ENCODE results near the gene FOXL1. TPM values are rescaled to one million over a fixed set of nuclear protein-coding genes. Genes with fewer than 3 reads are reported as not detected.

FOXL1 gene
- total RNA-seq, 1 experiment from 2014 or later = 9.3 TPM

- intact Hi-C loops (cut with micrococcal nuclease; ENCODE audit: unreplicated experiment) = no loop called here
- DNase-seq (ENCODE audit: low read depth, low spot score) = no peak
- BruUV-seq (replicated peaks) = no TSS peak
- no peaks in the 10 kb centered on the region for H3K36me3 ChIP-seq (ENCODE audit: control insufficient read depth, insufficient read depth, low read length)
- ATAC-seq = no peak
- TF ChIP-seq POLR2AphosphoS5 (IDR thresholded peaks at IDR 0.05; ENCODE audit: low read depth, low read length) (no peak), CTCF (IDR thresholded peaks at IDR 0.05) (no peak), REST (IDR thresholded peaks at IDR 0.05; ENCODE audit: insufficient read depth in 1 of 2, low read depth in 2 of 2, low read length in 1 of 2) (no peak), TCF7L2 (IDR thresholded peaks at IDR 0.05; ENCODE audit: low read depth, low read length) (no peak), SIN3A (IDR thresholded peaks at IDR 0.05; ENCODE audit: borderline replicate concordance, insufficient read depth, low read depth, low read length) (no peak)
- H3K9me3 ChIP-seq (ENCODE audit: control insufficient read depth, insufficient read depth, low read depth, low read length) = no peaks in the 10 kb centered on the region
- H3K4me1 ChIP-seq (ENCODE audit: control insufficient read depth, insufficient read depth, low read length) = no peaks in the 10 kb centered on the region
- H3K27me3 ChIP-seq (ENCODE audit: control insufficient read depth, insufficient read depth, low read length) = no peaks in the 10 kb centered on the region
- ChIA-PET CTCF (no interaction called here), POLR2A (no interaction called here)
- no peak overlapping the region for H3K4me3 ChIP-seq (ENCODE audit: low read depth in 2 of 2, low read length in 2 of 2)
- in situ Hi-C loops (cut with HindIII; ENCODE audit: low pct_unique_long_range_greater_than_20kb, low sequenced_read_pairs) = no loop called here
- H3K27ac ChIP-seq (ENCODE audit: low read length) = no peak overlapping the region
These were observed 36.8 kb upstream of the FOXL1 start for GRCh38 chr16:86541560-86541959.

GRCh38 chr16:86542756-86543750 is 35.3 kb upstream of the FOXL1 start:
- H3K27ac ChIP-seq (ENCODE audit: low read length) = no peak overlapping the region
- no peak for ATAC-seq
- TF ChIP-seq POLR2AphosphoS5 (IDR thresholded peaks at IDR 0.05; ENCODE audit: low read depth, low read length) (no peak), REST (IDR thresholded peaks at IDR 0.05; ENCODE audit: insufficient read depth in 1 of 2, low read depth in 2 of 2, low read length in 1 of 2) (no peak), TCF7L2 (IDR thresholded peaks at IDR 0.05; ENCODE audit: low read depth, low read length) (no peak), CTCF (IDR thresholded peaks at IDR 0.05) (no peak), SIN3A (IDR thresholded peaks at IDR 0.05; ENCODE audit: borderline replicate concordance, insufficient read depth, low read depth, low read length) (no peak)
- in situ Hi-C loops (cut with HindIII; ENCODE audit: low pct_unique_long_range_greater_than_20kb, low sequenced_read_pairs) (no loop called here), intact Hi-C loops (cut with micrococcal nuclease; ENCODE audit: unreplicated experiment) (no loop called here)
- H3K36me3 ChIP-seq (ENCODE audit: control insufficient read depth, insufficient read depth, low read length) = no peaks in the 10 kb centered on the region
- ChIA-PET POLR2A (no interaction called here), CTCF (no interaction called here)
- no peaks in the 10 kb centered on the region for H3K4me1 ChIP-seq (ENCODE audit: control insufficient read depth, insufficient read depth, low read length)
- no peak overlapping the region for H3K4me3 ChIP-seq (ENCODE audit: low read depth in 2 of 2, low read length in 2 of 2)
- DNase-seq (ENCODE audit: low read depth, low spot score) = no peak
- H3K27me3 ChIP-seq (ENCODE audit: control insufficient read depth, insufficient read depth, low read length) = no peaks in the 10 kb centered on the region
- no peaks in the 10 kb centered on the region for H3K9me3 ChIP-seq (ENCODE audit: control insufficient read depth, insufficient read depth, low read depth, low read length)
- BruUV-seq (replicated peaks) = no TSS peak
